ENCODE results near the gene SLC39A11. TPM values are rescaled to one million over a fixed set of nuclear protein-coding genes. Genes with fewer than 3 reads are reported as not detected.

SLC39A11 gene
- total RNA-seq, 1 experiment from 2014 or later = 15.2 TPM

- H3K9ac ChIP-seq (ENCODE audit: extremely low read depth, insufficient read length, low read length) = no peak overlapping the region
- H4K5ac ChIP-seq (ENCODE audit: insufficient read length, low read depth, low read length) = no peak overlapping the region
- no peak overlapping the region for H2BK15ac ChIP-seq (ENCODE audit: low read depth, low read length)
- no peak overlapping the region for H3K56ac ChIP-seq (ENCODE audit: insufficient read length, low read depth, low read length)
- no peak overlapping the region for H4K8ac ChIP-seq (replicated peaks; ENCODE audit: insufficient read length, low read depth, low read length)
- no peaks in the 10 kb centered on the region for H3K36me3 Mint-ChIP-seq (ENCODE audit: insufficient read depth in 1 of 3, low read depth in 3 of 3)
- H3K27me3 ChIP-seq (ENCODE audit: insufficient read depth, low read length) = no peaks in the 10 kb centered on the region
- no peak overlapping the region for H2AK5ac ChIP-seq (ENCODE audit: insufficient read length, low read length)
- no peak for DNase-seq
- H2BK20ac ChIP-seq (ENCODE audit: low read depth, low read length, poor library complexity, severe bottlenecking) = no peak overlapping the region
- no peaks in the 10 kb centered on the region for H3K79me1 ChIP-seq (ENCODE audit: insufficient read depth, low read depth, low read length, poor library complexity, severe bottlenecking)
- no peak overlapping the region for H2BK12ac ChIP-seq (ENCODE audit: insufficient read length, low read depth, low read length)
- H4K91ac ChIP-seq (ENCODE audit: insufficient read length, low read depth, low read length) = no peak overlapping the region
- H3K4me1 ChIP-seq (ENCODE audit: insufficient read depth, low read length) = no peaks in the 10 kb centered on the region
- no peak overlapping the region for H3K18ac ChIP-seq (ENCODE audit: insufficient read length, low read depth, low read length)
- H3K79me2 ChIP-seq (ENCODE audit: insufficient read depth, low read length) = no peaks in the 10 kb centered on the region
- no peak overlapping the region for H3K4ac ChIP-seq (ENCODE audit: low read depth, low read length)
- no peak for TF ChIP-seq CTCF (conservative IDR thresholded peaks at IDR 0.05)
- no CpG with 5 or more reads among the region's 4 CpGs for WGBS (ENCODE audit: extremely low coverage, insufficient read length, low lambda C conversion rate)
- no peak overlapping the region for H2AFZ ChIP-seq (ENCODE audit: low read length)
- no peaks in the 10 kb centered on the region for H4K20me1 ChIP-seq (ENCODE audit: control insufficient read depth, insufficient read depth, insufficient read length)
- no peak overlapping the region for H3K27ac Mint-ChIP-seq
- no peak overlapping the region; the same call in 1 of the 2 replicates for H3K14ac ChIP-seq (ENCODE audit: insufficient read depth, low read length)
- no peak overlapping the region for H3K27ac ChIP-seq (ENCODE audit: insufficient read length, low read depth, low read length)
- no peaks in the 10 kb centered on the region for H3K23me2 ChIP-seq (ENCODE audit: insufficient read length, low read depth, low read length, poor library complexity, severe bottlenecking)
- H2BK120ac ChIP-seq (ENCODE audit: low read depth, low read length, poor library complexity, severe bottlenecking) = no peak overlapping the region
- H3K9me3 Mint-ChIP-seq = no peaks in the 10 kb centered on the region
- H3T11ph ChIP-seq (ENCODE audit: low read length) = no peak overlapping the region
- H2BK5ac ChIP-seq (ENCODE audit: insufficient read length, low read length) = no peak overlapping the region
- no peak overlapping the region for H3K23ac ChIP-seq (ENCODE audit: insufficient read length, low read depth, low read length)
- H3K27me3 Mint-ChIP-seq (ENCODE audit: low read depth) = peaks cover 1% of the 10 kb centered on the region
- H3K4me2 ChIP-seq (ENCODE audit: insufficient read depth, insufficient read length, low read length) = no peak overlapping the region
- H3K4me1 Mint-ChIP-seq = peaks cover 7 to 8% of the 10 kb centered on the region in 2 experiments; a peak in 3 of 4 replicates
- no peak overlapping the region for H3K4me3 Mint-ChIP-seq
- H3K9me3 ChIP-seq (ENCODE audit: control insufficient read depth, low read depth, low read length) = no peaks in the 10 kb centered on the region
Observed at GRCh38 chr17:72643575-72644216, 448.8 kb downstream of the SLC39A11 start.
